Gastrocnemius medialis (tissue), 4 donors: Measurements from ENCODE around the gene IFI16.

Experiments used
- CTCF ChIP-seq, 5 experiments: fragments of 450-650 bp in 3 of 5; fragments of 200-600 bp in 2 of 5; sonication (generic) in 2 of 5; IDR thresholded peaks in 4 of 5; conservative IDR thresholded peaks in 1 of 5; 1 replicate in 4 of 5; 2 replicates in 1 of 5; pipeline ENCODE4 v1.5.1; 2016 to 2019; ENCODE audit warnings: antibody characterized with exemption in 5 of 5, mild to moderate bottlenecking in 3 of 5, moderate library complexity in 3 of 5
- POLR2A ChIP-seq, 2 donors: fragments of 450-650 bp; IDR thresholded peaks; one replicate each; pipeline ENCODE4 v1.6.1; 2017; ENCODE audit warnings: antibody characterized with exemption in 2 of 2, mild to moderate bottlenecking in 2 of 2, moderate library complexity in 2 of 2

- TF ChIP-seq CTCF (IDR thresholded peaks at IDR 0.05 in 4 of 5, conservative IDR thresholded peaks at IDR 0.05 in 1 of 5) (no peak), POLR2A (IDR thresholded peaks at IDR 0.05) (no peak)
These were observed 14.0 kb downstream of the IFI16 start for GRCh38 chr1:159023723-159024122.
